HG03064 (cell line): ENCODE measurements around the gene GOLT1B.

ENCODE experiments used
- ATAC-seq: cut with Tn5 transposase; IDR thresholded peaks from one replicate; pipeline ENCODE4 v1.9.1; 2021; ENCODE audit warnings: low read depth; ENCODE audit not compliant: unreplicated experiment

The GOLT1B gene

DNA sequence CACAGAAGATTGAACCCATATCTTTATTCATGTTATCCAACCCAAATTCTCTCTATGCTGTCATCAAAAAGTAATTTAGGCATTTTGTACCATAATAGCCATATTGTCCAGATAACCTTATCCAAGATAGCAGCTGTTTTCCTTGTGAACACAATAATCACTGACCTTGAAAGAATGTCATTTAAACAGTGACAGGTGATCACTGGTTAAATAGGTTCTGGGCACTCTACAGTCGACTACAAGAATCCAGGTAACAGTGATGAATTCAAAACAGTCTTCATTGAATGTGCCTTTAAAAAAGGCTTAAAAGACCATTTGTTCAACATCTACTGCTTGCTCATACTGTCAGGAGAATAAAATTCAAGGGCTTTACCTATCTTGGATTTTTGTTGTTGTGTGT lies 20.0 kb downstream of the GOLT1B start:
- ATAC-seq: no peak

DNA sequence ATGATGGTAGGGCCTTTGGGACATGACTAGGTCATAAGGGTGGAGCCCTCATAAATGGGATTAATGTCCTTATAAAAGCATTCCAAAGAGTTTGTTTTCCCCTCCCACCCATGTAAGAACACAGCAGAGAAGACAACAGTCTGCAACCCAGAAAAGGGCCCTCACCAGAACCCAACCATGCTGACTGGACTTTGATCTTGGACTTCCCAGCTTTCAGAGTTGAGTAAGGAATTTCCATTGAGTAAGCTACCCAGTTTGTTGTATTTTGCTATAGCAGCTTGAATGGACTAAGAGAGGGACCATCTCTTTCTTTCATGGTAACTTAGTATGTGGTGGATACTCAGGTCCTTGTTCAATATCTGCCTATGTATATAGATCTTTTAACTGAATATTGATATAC lies 21.6 kb downstream of the GOLT1B start:
- ATAC-seq: no peak

- no peak for ATAC-seq
Observed at GRCh38 chr12:21526053-21526452, 24.5 kb downstream of the GOLT1B start, which contains the start of gene SPX. TSS of gene SPX (plus strand) at chr12:21526296. CDS start at chr12:21526473, 177 bp downstream.

- ATAC-seq: no peak
Observed at GRCh38 chr12:21526721-21527345, 25.2 kb downstream of the GOLT1B start.

- ATAC-seq: peak; percentile 95
Observed at GRCh38 chr12:21527451-21528180, 26.0 kb downstream of the GOLT1B start.

DNA sequence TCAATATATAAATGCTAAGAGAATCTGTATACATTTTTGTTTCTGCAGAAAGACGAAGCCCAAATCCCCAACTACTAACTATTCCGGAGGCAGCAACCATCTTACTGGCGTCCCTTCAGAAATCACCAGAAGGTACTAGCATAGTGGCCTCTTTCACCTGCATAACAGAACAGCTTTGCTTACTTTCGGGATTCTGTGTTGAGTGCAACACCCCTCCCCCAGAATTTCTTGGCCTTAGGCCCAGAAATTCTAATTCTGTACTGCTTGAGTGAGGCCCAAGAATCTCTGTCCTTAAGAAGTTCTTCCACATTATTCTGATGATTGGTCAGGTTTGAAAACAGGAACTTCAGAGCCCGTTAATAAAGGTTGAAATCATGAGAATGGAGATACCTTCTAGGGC lies 27.4 kb downstream of the GOLT1B start:
- no peak for ATAC-seq

- ATAC-seq: no peak
Observed at GRCh38 chr12:21529456-21529855, 27.9 kb downstream of the GOLT1B start.

DNA sequence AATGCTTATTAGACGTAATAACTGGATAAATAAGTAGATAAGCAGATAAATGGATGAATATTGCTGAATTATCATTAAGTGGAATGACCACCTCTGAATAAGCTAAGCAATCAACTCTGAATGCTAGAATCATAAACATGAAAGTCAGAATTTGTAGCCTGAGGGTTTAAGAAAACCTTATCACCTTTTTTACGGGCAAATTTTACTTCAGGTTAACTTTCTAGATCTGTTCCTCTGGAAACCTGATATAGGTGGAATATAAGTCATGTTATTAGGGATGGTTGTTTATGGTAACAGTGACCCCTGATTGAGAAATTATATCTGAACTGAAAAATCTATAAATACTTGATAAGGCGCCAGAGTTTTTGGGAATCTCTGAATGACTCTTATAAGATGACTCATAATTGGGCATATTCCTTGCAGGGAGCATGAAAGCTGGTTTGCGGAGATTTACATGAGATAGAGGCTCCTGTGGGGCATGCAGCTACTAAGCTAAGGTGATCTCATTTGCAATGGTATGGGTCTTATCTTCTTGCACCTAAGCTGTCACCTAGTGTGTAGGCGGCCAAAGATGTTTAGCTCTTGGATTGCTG lies 36.6 kb downstream of the GOLT1B start:
- ATAC-seq: no peak

DNA sequence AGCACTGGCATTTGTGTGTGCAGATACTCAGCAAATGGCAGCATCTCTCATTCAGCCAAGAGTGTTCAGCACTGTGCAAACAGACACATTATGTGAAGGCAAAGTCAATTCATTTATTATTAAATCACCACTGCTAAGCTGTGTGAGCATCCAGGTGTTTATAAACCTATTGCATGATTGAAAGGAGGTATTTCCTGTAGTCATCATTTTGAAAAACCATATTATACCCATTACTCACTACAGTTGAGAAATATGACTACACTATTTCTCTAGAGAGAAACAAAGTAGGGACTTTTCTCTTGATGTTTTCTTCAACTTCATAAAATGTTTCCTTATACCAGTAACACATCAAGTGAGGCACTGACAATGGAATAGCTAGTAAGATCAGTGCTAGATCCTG lies 38.2 kb downstream of the GOLT1B start:
- ATAC-seq: no peak

DNA sequence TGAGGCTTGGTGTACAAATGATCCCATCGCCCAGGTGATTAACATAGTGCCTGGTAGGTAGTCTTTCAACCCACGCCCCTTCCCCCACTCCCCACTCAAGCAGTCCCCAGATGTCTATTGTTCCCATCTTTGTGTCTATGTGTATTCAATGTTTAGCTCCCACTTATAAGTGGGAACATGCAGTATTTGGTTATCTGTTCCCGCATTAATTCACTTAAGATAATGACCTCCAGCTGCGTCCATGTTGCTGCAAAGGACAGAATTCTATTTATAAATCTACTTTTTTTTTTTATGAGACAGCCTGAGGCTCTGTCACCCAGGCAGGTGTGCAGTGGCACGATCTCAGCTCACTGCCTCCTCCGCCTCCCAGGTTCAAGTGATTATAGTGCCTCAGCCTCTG lies 40.2 kb downstream of the GOLT1B start:
- no peak for ATAC-seq

DNA sequence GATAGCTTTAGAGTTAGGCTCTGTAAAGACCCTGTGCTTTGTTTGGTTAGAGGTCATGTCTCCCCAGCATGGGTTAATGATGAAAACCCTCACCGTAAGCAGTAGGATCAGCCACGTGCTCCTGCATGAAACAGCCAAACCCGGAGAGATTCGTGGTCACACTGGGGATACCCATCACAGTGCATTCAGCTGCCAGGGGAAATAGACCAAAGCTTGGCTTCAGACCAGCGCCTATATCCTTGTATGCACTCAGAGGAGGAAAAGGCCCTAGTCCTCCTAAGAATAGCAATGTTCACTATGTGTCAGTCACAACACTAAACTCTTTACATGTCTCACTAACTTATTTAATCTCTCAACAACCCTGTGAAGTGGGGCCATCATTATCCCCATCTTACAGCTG lies 40.8 kb downstream of the GOLT1B start:
- ATAC-seq: no peak

DNA sequence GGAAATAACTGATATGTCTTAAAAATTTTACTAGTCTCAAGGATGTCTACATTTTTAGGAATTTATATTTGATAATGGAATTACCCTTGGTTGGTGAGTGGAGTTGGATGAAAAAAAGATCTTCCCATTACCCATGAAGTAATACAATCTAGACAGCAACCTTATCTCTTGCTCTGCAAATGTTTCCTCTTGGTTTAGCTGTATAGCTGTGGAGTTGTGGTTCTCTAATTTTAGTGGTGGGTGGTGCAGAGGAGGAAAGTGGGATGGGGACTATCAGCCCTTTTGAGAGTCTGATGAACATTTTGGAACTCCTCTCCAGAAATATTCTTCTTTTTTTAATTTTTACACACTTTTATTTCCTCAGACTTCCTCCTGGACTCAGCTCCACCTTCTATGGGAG lies 41.6 kb downstream of the GOLT1B start:
- ATAC-seq: no peak

DNA sequence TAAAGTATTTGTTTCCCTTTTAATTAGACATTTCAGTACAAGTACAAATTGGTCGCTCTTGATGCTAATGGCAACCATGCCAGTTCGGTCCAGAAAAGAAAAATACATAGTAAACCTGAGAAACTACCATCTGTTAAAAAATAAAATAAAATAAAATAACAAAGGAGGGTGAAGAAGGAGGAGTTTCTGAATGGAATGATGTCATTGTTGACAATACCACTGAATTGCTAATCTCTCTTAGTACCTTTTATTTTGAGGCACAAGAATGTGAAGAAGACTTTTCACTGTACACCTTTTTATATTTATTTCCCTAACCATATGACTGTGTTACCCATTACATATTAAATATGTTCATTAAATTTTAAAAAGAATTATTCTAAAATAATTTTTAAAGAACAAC lies 44.0 kb downstream of the GOLT1B start:
- no peak for ATAC-seq

DNA sequence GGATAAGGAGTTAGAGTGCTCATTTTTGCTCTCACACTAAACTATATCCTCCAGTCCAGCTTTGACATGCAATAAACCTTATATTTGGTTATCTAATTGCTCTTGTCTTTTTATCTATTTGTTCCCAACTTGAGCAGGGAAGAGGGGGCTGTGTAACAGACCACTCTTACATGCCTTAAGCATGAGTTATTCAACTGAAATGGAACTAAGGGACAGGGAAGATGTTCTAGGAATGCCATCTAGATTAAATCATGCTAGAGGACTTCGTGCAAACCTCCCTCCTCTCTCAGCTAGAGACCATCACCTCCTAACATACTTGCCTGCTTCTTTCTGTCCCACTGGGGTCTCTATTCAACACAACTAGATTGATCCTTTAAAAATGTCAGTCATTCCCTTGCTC lies 45.1 kb downstream of the GOLT1B start:
- ATAC-seq: no peak

- ATAC-seq: no peak
Observed at GRCh38 chr12:21547437-21547836, 45.8 kb downstream of the GOLT1B start.

DNA sequence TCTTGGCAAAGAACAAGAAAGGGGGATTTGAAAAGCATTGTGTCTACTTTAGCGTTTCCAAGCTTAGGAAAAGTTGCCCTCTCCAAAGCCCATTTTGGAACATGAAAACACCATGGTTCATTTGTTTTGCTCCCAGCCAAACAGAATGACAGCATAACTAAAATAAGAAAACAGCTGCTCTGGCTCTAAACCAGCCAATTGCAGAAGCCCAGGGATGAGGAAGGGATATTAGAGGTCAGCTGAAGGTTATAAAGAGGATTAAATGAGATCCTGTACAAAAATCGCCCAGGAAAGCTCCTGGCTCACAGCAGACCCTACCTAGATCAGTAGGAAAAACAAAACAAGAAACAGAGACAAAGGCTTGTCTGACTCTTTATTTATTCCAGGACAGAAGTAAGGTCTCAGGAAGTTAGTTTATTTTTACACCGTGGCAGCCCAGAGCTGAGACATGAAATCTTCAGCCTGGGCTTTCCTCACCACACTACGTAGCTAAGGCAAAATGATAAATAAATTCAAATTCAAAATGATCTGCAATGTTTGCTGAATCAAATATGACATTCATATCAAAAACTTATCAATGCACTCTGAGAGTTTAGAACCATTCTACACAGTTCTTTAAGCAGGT lies 50.4 kb downstream of the GOLT1B start:
- no peak for ATAC-seq

GRCh38 chr12:21552635-21553328 lies 51.2 kb downstream of the GOLT1B start:
- no peak for ATAC-seq

- no peak for ATAC-seq
Observed at GRCh38 chr12:21553329-21553675, 51.7 kb downstream of the GOLT1B start.

DNA sequence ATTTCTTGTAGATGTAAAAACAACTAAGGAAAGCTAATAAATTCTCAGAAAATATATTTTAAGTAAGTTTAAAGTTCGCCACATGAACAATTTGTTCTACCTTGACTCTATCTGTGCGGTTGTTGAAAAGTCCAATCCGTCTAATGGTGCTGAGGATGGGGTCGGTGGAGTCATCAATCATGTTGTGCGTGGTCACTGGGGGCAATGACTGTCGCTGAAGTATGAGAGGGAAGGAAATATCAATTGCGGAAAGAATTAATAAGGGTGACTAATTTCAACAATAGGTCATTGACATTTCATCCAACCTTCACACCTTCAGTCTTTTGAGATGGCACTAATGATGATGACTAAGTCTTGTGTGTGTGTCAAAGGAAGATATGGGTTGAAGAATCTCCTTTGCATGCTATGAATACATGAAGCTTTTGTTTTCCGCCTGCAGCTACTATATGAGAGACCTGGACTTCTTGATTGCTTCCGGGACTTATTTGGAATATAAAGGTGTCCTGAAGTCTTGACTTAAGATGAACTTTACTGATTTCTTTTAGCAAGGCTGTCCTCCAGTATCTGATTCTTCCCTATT lies 56.6 kb downstream of the GOLT1B start:
- no peak for ATAC-seq

- no peak for ATAC-seq
Observed at GRCh38 chr12:21559855-21560569, 58.4 kb downstream of the GOLT1B start.
